ENCODE measurements around the gene EMC9.

EMC9 gene

GRCh38 chr14:24103451-24103850 is 37.9 kb downstream of the EMC9 start:
- no peak for DNase-seq

DNA sequence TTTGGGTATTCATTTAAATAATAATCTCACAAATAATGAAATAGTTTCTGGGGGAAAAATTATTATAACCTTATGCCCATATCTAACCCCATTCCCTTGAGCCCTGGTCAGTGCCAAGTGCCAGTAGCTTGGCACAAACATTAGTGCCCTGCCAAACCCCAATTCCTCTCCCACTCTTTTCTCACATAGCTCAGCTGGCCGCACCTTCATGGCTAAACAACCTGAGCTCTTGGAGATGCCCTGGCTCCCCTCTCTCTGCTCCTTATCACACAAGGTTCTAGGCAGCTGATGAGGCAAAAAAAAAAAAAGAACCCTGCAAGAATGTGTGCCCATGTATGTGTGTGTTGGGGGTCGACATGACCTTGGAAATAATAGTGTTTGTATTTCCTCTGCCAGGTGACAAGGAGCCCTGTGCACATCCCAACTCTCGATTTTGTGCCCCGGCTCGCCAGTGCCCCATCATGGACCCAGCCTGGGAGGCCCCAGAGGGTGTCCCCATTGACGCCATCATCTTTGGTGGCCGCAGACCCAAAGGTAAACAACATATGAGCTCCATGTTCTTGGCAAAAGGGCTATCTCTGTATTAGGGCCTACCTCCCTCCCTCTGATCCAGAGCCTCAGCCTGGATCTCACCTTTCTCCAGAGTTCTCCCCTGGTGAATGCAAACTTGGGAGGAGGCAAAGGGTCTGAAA is 38.9 kb downstream of the EMC9 start:
- no peak for DNase-seq

DNA sequence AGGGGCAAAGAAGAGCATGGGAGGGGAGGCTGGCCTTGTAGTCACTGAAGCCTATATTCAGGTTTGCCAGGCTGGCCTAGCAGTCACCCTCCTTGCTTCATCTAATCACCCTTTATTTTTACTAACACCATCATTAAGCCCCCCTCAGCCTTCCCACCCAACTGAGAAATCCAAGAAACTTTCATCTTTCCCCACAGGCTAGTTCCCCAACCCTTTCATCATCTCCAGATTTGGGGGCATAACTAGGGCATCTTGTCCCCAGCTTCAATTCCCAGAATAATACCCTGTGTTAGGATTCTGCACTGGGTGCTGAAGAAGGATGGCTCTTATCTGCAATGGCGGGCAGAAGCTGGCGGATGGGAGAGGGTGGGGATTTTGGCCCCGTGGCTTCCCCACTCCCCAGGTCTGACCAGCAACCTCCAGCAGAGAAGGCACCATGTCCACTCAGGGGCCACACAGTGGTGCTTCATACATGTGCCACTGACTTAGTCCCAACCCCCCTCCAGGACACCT is 40.4 kb downstream of the EMC9 start:
- no peak for DNase-seq

DNA sequence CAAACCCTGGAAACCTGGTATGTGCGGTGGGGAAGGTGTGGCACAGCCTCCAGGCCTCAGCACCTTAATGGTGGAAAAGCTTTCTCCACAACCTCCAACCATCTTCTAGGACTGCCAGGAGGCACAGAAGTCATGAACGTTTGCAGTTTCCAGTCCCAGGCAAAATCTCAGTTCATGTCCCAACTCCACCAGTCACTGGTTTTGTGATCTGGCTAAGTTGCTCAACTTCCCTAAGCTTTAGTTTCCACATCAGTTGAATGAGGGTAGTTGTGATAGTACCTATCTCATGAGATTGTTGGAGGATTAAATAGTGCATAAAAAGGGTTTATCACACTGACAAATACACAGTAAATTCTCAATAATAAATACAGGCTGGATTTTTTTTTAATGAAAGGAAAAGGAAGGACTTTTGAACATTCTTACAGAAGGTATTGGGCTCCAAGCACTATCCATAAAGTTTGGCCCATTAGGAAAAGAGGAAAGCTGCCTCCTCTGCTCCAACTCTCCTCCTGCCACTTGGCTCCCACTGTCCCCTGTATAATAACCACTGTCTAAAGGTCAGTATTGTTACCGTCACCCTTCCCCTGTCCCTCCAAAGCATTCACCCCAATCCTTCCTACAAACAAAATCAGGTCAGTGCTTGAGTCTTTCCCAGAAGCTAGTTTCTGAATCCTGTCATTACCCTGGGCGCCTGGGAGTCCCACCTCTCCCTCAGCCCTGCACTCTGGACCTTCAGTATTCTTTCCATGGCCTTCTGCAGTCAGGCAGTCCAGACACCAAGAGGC is 41.0 kb downstream of the EMC9 start:
- DNase-seq, result peak; percentile 27 to 47 (median 39)

- DNase-seq, result no peak
Observed at GRCh38 chr14:24098927-24099813, 42.2 kb downstream of the EMC9 start.

- no peak for DNase-seq
Observed at GRCh38 chr14:24098229-24098926, 43.0 kb downstream of the EMC9 start.

- no peak for DNase-seq
Observed at GRCh38 chr14:24096545-24097181, 44.7 kb downstream of the EMC9 start.

DNA sequence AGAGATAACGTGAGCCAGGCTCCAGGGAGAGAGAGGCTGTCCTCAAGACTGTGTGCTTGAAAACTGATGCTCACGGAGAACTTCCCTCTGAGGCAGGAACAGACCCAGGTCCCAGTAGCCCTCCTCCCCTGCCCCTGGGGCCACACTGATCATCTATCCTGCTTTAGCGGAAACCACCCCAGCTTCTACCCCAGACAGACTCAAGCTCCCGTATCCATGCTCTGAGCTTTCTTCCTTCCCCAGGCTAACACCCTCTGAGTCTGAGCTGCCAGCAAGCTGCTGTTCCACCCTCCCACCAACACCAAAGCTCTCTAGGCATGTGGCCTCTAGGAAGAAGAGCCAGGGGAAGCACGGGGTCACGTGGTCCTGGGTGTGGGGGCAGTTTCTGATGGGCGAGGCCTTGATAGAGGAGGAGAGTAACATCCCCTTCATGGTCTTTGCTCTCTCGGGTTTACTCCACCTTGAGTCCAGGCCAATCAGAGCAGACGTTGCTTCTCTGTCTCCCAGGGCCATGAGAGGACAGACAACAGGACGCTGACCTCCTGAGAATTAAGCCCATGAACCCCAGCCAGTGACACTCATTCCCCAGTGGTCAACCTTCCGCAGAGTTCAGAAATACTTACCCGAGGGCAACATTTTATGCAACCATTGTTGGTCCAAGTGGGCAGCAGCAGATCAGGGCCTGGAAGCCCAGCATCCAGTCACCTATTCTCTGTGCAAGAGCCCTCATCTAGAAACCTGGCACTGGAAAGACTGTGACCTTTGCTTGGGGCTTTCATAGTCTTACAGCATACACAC is 45.9 kb downstream of the EMC9 start:
- DNase-seq, result peak; percentile 85 to 90 (median 86)

DNA sequence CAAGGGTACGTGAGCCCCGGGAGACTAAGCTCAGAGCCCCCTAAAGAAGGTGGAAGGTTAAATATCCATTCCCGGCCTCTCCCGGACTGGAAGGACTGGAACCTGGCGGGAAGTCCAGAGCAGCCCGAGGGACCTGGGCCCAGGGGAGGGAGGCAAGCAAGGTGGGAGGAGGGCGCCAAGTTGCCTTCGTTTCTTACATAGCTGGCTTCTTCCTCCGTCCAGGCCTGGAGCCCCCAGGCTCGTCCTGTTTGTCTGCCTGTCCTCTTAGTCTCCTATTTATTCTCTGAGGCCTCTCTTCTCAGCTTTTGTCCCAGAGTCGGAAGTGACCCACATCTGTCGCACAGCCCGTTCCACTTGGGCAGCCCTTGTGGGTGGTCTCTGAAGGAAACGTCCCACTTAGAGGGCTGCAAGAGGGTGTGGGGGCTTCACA is 46.5 kb downstream of the EMC9 start:
- DNase-seq, result peak in 1 of 3 donors; percentile 32

- peak; percentile 93 to 97 (median 96) for DNase-seq
Observed at GRCh38 chr14:24093901-24094840, 47.2 kb downstream of the EMC9 start, which contains the start of gene PCK2. TSS of gene PCK2 (plus strand) at chr14:24094311. CDS start at chr14:24094406, 95 bp downstream.

GRCh38 chr14:24093207-24093900 is 48.0 kb downstream of the EMC9 start:
- DNase-seq, result no peak

DNA sequence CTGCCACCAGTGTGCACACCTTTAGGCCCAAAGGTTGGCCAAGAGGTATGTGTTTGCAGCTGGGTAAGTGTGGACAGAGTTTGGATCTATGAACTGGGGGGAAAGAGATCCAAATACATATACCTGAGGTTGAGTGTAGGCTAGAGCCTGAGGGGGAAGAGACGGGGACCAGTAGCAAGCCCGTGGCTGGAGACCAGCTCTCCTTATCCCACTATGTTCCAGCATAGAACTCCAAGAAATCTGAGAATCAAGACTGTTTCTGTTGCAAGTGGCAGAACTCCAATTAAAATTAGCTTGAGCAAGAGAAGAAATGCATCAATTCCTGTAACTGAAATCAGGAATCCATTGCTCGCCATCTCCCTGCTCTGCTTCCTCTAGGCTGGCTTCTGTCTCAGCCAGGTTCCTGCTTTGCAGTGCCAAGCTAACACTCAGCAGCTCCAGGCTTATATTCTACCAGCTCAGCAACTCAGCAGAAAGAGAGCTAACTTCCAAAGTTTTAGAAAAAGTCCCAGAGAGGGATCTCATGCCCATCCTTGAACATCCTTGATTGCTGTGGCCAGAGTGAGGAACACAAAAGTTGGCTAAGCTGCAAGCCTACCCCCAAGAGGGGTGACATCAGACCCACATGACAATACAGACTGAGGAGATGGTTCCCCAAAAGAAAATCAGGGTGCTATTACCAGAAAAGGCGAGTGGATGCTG is 48.7 kb downstream of the EMC9 start:
- peak; percentile 88 to 92 (median 91) for DNase-seq

- no peak for DNase-seq
Observed at GRCh38 chr14:24092110-24092504, 49.3 kb downstream of the EMC9 start.

DNA sequence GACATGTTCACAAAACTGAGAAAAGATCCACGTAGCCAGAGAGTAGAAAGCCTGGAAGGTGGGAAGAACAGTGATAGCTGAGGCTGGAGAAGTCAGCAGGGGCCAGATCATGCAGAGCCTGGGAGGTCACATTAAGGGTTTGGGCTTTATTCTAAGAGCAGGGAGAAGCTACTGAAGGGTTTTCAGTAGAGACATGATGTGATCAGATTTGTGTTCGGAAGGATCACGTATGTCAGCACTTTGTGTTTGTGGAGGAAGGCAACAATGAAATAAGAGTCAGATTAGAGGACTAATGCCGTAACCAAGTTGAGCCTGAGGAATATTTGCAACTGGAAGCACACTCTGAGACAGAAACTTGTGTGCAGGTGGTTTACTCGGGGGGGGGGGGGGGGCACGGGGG is 51.5 kb downstream of the EMC9 start:
- no peak for DNase-seq

Measured in suppressor macrophage treated with lipopolysaccharide for 1 hour (primary cell).